ENCODE measurements around the gene IFT81.

DNA sequence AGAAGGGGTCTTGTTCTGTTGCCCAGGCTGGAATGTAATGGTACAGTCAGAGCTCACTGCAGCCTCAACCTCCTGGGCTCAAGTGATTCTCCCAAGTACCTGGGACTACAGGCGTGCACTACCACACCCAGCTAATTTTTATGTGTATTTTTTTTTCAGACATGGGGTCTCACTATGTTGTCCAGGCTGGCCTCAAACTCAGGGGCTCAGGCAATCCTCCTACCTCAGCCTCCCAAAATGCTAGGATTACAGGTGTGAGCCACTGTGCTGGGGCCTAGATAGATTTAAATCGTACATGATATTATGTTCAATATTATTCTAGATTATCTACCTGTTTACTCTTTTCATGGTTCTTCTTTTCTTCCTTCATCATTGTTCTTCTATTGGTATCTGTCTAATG, 61.5 kb downstream of the IFT81 start:
- no peak for TF ChIP-seq RAD21 (IDR thresholded peaks at IDR 0.05; ENCODE audit: low read depth)
- TF ChIP-seq, protein P1, sequence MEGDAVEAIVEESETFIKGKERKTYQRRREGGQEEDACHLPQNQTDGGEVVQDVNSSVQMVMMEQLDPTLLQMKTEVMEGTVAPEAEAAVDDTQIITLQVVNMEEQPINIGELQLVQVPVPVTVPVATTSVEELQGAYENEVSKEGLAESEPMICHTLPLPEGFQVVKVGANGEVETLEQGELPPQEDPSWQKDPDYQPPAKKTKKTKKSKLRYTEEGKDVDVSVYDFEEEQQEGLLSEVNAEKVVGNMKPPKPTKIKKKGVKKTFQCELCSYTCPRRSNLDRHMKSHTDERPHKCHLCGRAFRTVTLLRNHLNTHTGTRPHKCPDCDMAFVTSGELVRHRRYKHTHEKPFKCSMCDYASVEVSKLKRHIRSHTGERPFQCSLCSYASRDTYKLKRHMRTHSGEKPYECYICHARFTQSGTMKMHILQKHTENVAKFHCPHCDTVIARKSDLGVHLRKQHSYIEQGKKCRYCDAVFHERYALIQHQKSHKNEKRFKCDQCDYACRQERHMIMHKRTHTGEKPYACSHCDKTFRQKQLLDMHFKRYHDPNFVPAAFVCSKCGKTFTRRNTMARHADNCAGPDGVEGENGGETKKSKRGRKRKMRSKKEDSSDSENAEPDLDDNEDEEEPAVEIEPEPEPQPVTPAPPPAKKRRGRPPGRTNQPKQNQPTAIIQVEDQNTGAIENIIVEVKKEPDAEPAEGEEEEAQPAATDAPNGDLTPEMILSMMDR (IDR thresholded peaks at IDR 0.05 in 2 of 3, conservative IDR thresholded peaks at IDR 0.05 in 1 of 3; ENCODE audit: borderline replicate concordance in 1 of 3, insufficient read depth in 1 of 3, low read depth in 2 of 3, low read length in 2 of 3): no peak
- TF ChIP-seq, protein P2, sequence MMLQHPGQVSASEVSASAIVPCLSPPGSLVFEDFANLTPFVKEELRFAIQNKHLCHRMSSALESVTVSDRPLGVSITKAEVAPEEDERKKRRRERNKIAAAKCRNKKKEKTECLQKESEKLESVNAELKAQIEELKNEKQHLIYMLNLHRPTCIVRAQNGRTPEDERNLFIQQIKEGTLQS (IDR thresholded peaks at IDR 0.05): no peak
- TF ChIP-seq, protein P3, sequence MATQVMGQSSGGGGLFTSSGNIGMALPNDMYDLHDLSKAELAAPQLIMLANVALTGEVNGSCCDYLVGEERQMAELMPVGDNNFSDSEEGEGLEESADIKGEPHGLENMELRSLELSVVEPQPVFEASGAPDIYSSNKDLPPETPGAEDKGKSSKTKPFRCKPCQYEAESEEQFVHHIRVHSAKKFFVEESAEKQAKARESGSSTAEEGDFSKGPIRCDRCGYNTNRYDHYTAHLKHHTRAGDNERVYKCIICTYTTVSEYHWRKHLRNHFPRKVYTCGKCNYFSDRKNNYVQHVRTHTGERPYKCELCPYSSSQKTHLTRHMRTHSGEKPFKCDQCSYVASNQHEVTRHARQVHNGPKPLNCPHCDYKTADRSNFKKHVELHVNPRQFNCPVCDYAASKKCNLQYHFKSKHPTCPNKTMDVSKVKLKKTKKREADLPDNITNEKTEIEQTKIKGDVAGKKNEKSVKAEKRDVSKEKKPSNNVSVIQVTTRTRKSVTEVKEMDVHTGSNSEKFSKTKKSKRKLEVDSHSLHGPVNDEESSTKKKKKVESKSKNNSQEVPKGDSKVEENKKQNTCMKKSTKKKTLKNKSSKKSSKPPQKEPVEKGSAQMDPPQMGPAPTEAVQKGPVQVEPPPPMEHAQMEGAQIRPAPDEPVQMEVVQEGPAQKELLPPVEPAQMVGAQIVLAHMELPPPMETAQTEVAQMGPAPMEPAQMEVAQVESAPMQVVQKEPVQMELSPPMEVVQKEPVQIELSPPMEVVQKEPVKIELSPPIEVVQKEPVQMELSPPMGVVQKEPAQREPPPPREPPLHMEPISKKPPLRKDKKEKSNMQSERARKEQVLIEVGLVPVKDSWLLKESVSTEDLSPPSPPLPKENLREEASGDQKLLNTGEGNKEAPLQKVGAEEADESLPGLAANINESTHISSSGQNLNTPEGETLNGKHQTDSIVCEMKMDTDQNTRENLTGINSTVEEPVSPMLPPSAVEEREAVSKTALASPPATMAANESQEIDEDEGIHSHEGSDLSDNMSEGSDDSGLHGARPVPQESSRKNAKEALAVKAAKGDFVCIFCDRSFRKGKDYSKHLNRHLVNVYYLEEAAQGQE (IDR thresholded peaks at IDR 0.05; ENCODE audit: low read depth): no peak
- TF ChIP-seq CEBPB (IDR thresholded peaks at IDR 0.05; ENCODE audit: low read depth): no peak
- no peak for TF ChIP-seq SIN3A (IDR thresholded peaks at IDR 0.05; ENCODE audit: low read depth)
- no peak for TF ChIP-seq YY1 (IDR thresholded peaks at IDR 0.05; ENCODE audit: extremely low read depth, insufficient replicate concordance, low read depth, low read length)
- TF ChIP-seq EGR1 (IDR thresholded peaks at IDR 0.05; ENCODE audit: low read depth): no peak
- TF ChIP-seq POLR2A (IDR thresholded peaks at IDR 0.05; ENCODE audit: borderline replicate concordance, extremely low read depth, insufficient read depth, insufficient read length): no peak
- no peak for TF ChIP-seq EZH2 (IDR thresholded peaks at IDR 0.05)
- no peak for TF ChIP-seq SRF (IDR thresholded peaks at IDR 0.05; ENCODE audit: low read depth)
- no peak for TF ChIP-seq JUND (IDR thresholded peaks at IDR 0.05)

Measured in HCT116 (cell line).